Measurements from ENCODE around the gene CASP7.
"Not testable (repeated sequence)": the region's sequence is repeated elsewhere in the genome, so short reads cannot be mapped to it uniquely, and the experiment has no call there.

The CASP7 gene

DNA sequence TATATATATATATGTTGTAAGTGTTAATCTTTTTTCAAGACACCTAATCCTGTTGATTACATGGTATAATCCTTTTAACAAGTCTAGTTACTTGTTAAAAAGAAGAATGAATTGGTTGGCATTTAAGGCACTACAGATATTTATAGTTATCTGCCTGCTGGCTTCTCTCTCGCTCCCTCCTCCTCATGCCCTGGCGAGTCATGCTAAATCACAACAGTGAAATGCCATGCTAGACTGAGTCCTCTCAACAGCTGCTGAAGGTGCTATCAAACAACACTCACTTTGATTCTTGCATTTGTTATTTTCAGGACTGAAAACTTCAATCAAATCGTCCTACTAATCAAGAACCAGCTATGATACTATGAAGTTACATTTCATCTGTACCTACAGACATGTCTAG is 31.2 kb upstream of the CASP7 start:
- Histone ChIP-seq H3K9me3 (ENCODE audit: control insufficient read depth in 2 of 2, low read length in 2 of 2) (peaks cover 0 to 2% of the 10 kb centered on the region in 2 donors), H3K4me1 (ENCODE audit: control insufficient read depth in 2 of 2, insufficient read depth in 2 of 2, low read length in 2 of 2) (peaks cover 12 to 20% of the 10 kb centered on the region in 2 donors), H3K36me3 (ENCODE audit: control insufficient read depth in 2 of 2, insufficient read depth in 2 of 2, low read length in 2 of 2) (no peaks in the 10 kb centered on the region), H3K9ac (ENCODE audit: low read depth in 1 of 2, low read length in 2 of 2) (no peak overlapping the region), H3K27ac (ENCODE audit: low read depth in 2 of 2, low read length in 2 of 2) (no peak overlapping the region), H3K4me3 (ENCODE audit: low read length in 2 of 2) (no peak overlapping the region), H3K27me3 (ENCODE audit: control insufficient read depth in 2 of 2, insufficient read depth in 2 of 2, low read length in 2 of 2) (no peaks in the 10 kb centered on the region)

DNA sequence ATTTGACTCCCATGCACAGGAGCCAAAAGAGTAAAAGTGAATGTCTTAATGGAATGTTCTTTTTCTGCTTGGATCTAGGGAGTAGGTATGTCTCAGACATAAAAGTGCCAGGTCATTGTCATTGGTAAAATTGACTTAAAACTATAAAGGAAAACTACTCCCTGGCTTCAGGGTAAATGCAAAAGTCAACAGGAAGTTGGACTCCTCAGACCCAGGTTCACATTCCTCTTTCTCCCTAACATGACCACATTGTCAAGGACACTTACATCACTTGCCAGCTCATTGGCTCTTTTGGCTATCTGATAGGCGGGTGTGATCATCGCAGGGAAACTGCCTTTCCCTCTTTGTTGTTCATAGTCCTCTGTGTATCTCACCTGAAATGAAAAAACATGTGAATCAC is 29.5 kb upstream of the CASP7 start:
- Histone ChIP-seq H3K9me3 (ENCODE audit: control insufficient read depth in 2 of 2, low read length in 2 of 2) (peaks cover 0 to 2% of the 10 kb centered on the region in 2 donors), H3K27ac (ENCODE audit: low read depth in 2 of 2, low read length in 2 of 2) (no peak overlapping the region), H3K4me1 (ENCODE audit: control insufficient read depth in 2 of 2, insufficient read depth in 2 of 2, low read length in 2 of 2) (peaks cover under 1 to 8% of the 10 kb centered on the region in 2 donors), H3K4me3 (ENCODE audit: low read length in 2 of 2) (no peak overlapping the region), H3K9ac (ENCODE audit: low read depth in 1 of 2, low read length in 2 of 2) (no peak overlapping the region), H3K27me3 (ENCODE audit: control insufficient read depth in 2 of 2, insufficient read depth in 2 of 2, low read length in 2 of 2) (no peaks in the 10 kb centered on the region), H3K36me3 (ENCODE audit: control insufficient read depth in 2 of 2, insufficient read depth in 2 of 2, low read length in 2 of 2) (no peaks in the 10 kb centered on the region)

DNA sequence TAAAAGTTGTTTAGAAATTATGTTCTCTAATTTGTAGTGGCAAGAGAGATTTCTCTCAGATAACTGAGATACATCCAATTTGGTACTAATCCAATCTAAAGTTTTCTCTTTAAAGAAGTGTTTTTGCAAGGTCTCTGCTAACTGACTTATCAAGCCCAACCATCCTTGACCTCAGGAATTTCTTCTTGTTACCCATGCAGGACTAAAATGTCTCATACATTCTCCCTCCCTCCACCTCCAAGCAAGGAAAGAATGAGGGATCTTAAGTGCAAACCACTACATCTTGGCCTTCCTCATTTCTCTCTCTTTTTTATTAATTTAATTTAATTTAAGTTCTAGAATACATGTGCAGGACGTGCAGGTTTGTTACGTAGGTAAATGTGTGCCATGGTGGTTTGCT is 28.7 kb upstream of the CASP7 start:
- no peak overlapping the region for H3K27ac ChIP-seq (ENCODE audit: low read depth in 2 of 2, low read length in 2 of 2)
- H3K4me3 ChIP-seq (ENCODE audit: low read length in 2 of 2) = no peak overlapping the region
- H3K27me3 ChIP-seq (ENCODE audit: control insufficient read depth in 2 of 2, insufficient read depth in 2 of 2, low read length in 2 of 2) = no peaks in the 10 kb centered on the region
- no peaks in the 10 kb centered on the region for H3K36me3 ChIP-seq (ENCODE audit: control insufficient read depth in 2 of 2, insufficient read depth in 2 of 2, low read length in 2 of 2)
- H3K9me3 ChIP-seq (ENCODE audit: control insufficient read depth in 2 of 2, low read length in 2 of 2) = peaks cover 0 to 2% of the 10 kb centered on the region in 2 donors
- no peak overlapping the region for H3K9ac ChIP-seq (ENCODE audit: low read depth in 1 of 2, low read length in 2 of 2)
- H3K4me1 ChIP-seq (ENCODE audit: control insufficient read depth in 2 of 2, insufficient read depth in 2 of 2, low read length in 2 of 2) = peaks cover 0 to under 1% of the 10 kb centered on the region in 2 donors

DNA sequence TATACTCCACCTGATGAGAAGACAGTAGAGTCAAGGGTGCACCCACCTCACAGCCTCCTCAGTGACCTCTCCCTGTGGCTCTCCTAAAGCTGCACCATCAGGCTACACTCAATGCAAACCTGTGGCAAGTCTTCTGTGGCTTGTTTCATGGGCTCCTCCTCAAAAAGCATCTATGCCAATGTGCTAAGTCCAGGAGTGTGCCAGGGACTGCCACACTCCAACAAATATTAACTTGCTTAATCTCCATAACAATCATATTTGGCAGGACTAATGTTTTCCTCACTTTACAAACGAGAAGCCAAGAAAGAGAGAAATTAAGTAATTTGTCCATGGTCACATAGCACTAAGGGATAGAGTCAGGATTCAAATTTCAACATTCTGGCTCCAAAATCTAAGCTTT is 27.8 kb upstream of the CASP7 start:
- Histone ChIP-seq H3K36me3 (ENCODE audit: control insufficient read depth in 2 of 2, insufficient read depth in 2 of 2, low read length in 2 of 2) (no peaks in the 10 kb centered on the region), H3K27ac (ENCODE audit: low read depth in 2 of 2, low read length in 2 of 2) (no peak overlapping the region), H3K4me1 (ENCODE audit: control insufficient read depth in 2 of 2, insufficient read depth in 2 of 2, low read length in 2 of 2) (no peaks in the 10 kb centered on the region), H3K9me3 (ENCODE audit: control insufficient read depth in 2 of 2, low read length in 2 of 2) (peaks cover 0 to 2% of the 10 kb centered on the region in 2 donors), H3K4me3 (ENCODE audit: low read length in 2 of 2) (no peak overlapping the region), H3K27me3 (ENCODE audit: control insufficient read depth in 2 of 2, insufficient read depth in 2 of 2, low read length in 2 of 2) (no peaks in the 10 kb centered on the region), H3K9ac (ENCODE audit: low read depth in 1 of 2, low read length in 2 of 2) (no peak overlapping the region)

DNA sequence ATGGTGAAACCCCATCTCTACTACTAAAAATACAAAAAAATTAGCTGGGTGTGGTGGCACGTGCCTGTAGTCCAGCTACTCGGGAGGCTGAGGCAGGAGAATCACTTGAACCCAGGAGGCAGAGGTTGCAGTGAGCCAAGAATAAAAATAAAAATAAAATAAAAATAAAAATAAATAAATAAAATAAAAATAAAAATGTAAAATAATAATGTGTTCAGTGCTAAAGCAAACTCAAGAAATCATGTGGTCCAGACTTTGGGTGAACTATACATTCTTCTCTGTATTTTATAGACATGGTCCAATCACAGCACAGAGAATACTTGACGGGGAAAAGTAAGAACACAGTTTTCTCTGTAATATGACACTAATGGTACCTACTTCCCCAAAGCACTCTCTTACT is 27.3 kb upstream of the CASP7 start:
- not testable (repeated sequence) for H3K4me1 ChIP-seq (ENCODE audit: control insufficient read depth in 2 of 2, insufficient read depth in 2 of 2, low read length in 2 of 2); H3K9me3 ChIP-seq (ENCODE audit: control insufficient read depth in 2 of 2, low read length in 2 of 2); H3K36me3 ChIP-seq (ENCODE audit: control insufficient read depth in 2 of 2, insufficient read depth in 2 of 2, low read length in 2 of 2); H3K27me3 ChIP-seq (ENCODE audit: control insufficient read depth in 2 of 2, insufficient read depth in 2 of 2, low read length in 2 of 2); H3K4me3 ChIP-seq (ENCODE audit: low read length in 2 of 2); H3K27ac ChIP-seq (ENCODE audit: low read depth in 2 of 2, low read length in 2 of 2); H3K9ac ChIP-seq (ENCODE audit: low read depth in 1 of 2, low read length in 2 of 2)

DNA sequence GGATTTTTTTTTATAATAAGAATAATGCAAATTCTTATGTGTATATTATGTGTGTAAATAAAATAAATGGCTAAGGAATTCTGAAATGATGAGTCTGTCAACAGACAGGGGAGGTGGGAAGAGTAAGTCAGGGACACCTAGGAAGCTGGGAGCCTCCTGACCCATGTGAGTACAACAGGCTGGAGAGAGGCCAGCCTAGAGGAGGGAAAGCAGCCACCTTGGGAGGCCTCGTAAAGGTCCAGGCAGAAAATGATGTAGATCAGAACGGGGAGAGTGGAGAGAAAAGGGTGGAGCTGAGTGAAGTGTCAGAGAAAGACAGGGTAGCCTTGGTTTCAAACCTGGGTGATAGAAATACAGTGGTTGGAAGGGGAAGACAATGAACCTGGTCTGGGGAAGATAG is 22.8 kb upstream of the CASP7 start:
- no peaks in the 10 kb centered on the region for H3K36me3 ChIP-seq (ENCODE audit: control insufficient read depth in 2 of 2, insufficient read depth in 2 of 2, low read length in 2 of 2)
- no peaks in the 10 kb centered on the region for H3K9me3 ChIP-seq (ENCODE audit: control insufficient read depth in 2 of 2, low read length in 2 of 2)
- H3K27ac ChIP-seq (ENCODE audit: low read depth in 2 of 2, low read length in 2 of 2) = no peak overlapping the region
- no peak overlapping the region for H3K9ac ChIP-seq (ENCODE audit: low read depth in 1 of 2, low read length in 2 of 2)
- H3K27me3 ChIP-seq (ENCODE audit: control insufficient read depth in 2 of 2, insufficient read depth in 2 of 2, low read length in 2 of 2) = no peaks in the 10 kb centered on the region
- no peaks in the 10 kb centered on the region for H3K4me1 ChIP-seq (ENCODE audit: control insufficient read depth in 2 of 2, insufficient read depth in 2 of 2, low read length in 2 of 2)
- no peak overlapping the region for H3K4me3 ChIP-seq (ENCODE audit: low read length in 2 of 2)

DNA sequence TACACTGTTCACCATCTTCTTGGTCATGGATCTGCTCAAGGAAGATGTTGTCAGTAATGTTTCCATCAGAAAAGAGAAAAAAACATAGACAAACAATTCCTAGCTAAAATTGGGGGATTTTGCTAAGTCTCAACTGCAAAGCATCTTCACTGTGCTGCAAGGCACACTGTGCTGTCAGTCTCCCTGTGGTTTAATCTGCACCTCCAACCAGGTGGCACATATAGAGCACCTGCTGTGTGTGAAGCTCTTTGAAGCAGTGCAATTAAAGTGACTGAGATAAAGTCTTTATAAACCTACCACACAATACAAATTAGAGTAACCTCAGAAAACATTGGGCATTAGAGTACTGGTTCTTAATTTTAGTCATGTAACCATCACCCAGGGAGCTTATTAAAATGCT is 22.2 kb upstream of the CASP7 start:
- no peaks in the 10 kb centered on the region for H3K27me3 ChIP-seq (ENCODE audit: control insufficient read depth in 2 of 2, insufficient read depth in 2 of 2, low read length in 2 of 2)
- H3K36me3 ChIP-seq (ENCODE audit: control insufficient read depth in 2 of 2, insufficient read depth in 2 of 2, low read length in 2 of 2) = no peaks in the 10 kb centered on the region
- no peak overlapping the region for H3K4me3 ChIP-seq (ENCODE audit: low read length in 2 of 2)
- no peak overlapping the region for H3K9ac ChIP-seq (ENCODE audit: low read depth in 1 of 2, low read length in 2 of 2)
- no peaks in the 10 kb centered on the region for H3K4me1 ChIP-seq (ENCODE audit: control insufficient read depth in 2 of 2, insufficient read depth in 2 of 2, low read length in 2 of 2)
- H3K9me3 ChIP-seq (ENCODE audit: control insufficient read depth in 2 of 2, low read length in 2 of 2) = no peaks in the 10 kb centered on the region
- H3K27ac ChIP-seq (ENCODE audit: low read depth in 2 of 2, low read length in 2 of 2) = no peak overlapping the region

DNA sequence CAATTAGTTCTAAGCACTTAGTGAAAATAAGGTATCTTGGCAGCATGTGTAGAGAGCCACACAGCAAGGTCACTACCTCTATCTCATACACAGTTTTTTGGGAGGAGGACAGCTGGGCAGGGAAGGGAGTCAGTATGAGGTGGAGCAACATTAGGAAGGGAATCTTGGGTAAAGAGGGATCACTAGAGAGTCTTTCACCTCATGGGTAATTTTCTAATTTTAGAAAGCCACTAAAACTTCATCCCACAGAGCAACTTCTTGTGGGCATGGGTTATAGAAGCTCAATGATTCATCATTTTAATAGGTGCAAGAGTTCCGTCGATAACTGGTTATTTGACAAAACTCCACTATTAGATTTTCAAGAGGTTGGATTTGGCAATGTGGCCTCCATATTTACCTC is 18.4 kb upstream of the CASP7 start:
- H3K9ac ChIP-seq (ENCODE audit: low read depth in 1 of 2, low read length in 2 of 2) = no peak overlapping the region
- H3K27ac ChIP-seq (ENCODE audit: low read depth in 2 of 2, low read length in 2 of 2) = no peak overlapping the region
- H3K36me3 ChIP-seq (ENCODE audit: control insufficient read depth in 2 of 2, insufficient read depth in 2 of 2, low read length in 2 of 2) = no peaks in the 10 kb centered on the region
- no peak overlapping the region for H3K4me3 ChIP-seq (ENCODE audit: low read length in 2 of 2)
- no peaks in the 10 kb centered on the region for H3K27me3 ChIP-seq (ENCODE audit: control insufficient read depth in 2 of 2, insufficient read depth in 2 of 2, low read length in 2 of 2)
- no peaks in the 10 kb centered on the region for H3K4me1 ChIP-seq (ENCODE audit: control insufficient read depth in 2 of 2, insufficient read depth in 2 of 2, low read length in 2 of 2)
- no peaks in the 10 kb centered on the region for H3K9me3 ChIP-seq (ENCODE audit: control insufficient read depth in 2 of 2, low read length in 2 of 2)

DNA sequence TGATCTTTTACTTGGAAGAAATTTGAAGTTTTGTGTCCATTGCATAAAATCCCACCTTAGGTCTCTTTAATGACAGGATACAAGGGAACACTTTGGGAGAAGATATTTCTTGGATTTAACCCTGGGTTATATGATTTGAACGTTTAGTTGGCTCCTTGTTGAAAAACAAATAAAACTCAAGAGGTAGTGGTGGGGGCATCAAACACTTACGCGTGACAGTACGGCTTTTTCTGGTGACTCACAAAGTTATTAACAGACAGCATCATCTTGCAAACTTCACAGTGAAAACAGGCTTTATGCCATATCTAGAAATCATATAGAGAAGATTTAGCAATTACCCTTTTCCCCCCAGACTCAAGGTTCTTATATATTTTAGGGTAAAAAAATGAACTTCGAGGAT is 16.6 kb upstream of the CASP7 start:
- no peak overlapping the region for H3K4me3 ChIP-seq (ENCODE audit: low read length in 2 of 2)
- no peak overlapping the region for H3K27ac ChIP-seq (ENCODE audit: low read depth in 2 of 2, low read length in 2 of 2)
- H3K9ac ChIP-seq (ENCODE audit: low read depth in 1 of 2, low read length in 2 of 2) = no peak overlapping the region
- no peaks in the 10 kb centered on the region for H3K9me3 ChIP-seq (ENCODE audit: control insufficient read depth in 2 of 2, low read length in 2 of 2)
- H3K4me1 ChIP-seq (ENCODE audit: control insufficient read depth in 2 of 2, insufficient read depth in 2 of 2, low read length in 2 of 2) = no peaks in the 10 kb centered on the region
- no peaks in the 10 kb centered on the region for H3K36me3 ChIP-seq (ENCODE audit: control insufficient read depth in 2 of 2, insufficient read depth in 2 of 2, low read length in 2 of 2)
- no peaks in the 10 kb centered on the region for H3K27me3 ChIP-seq (ENCODE audit: control insufficient read depth in 2 of 2, insufficient read depth in 2 of 2, low read length in 2 of 2)

DNA sequence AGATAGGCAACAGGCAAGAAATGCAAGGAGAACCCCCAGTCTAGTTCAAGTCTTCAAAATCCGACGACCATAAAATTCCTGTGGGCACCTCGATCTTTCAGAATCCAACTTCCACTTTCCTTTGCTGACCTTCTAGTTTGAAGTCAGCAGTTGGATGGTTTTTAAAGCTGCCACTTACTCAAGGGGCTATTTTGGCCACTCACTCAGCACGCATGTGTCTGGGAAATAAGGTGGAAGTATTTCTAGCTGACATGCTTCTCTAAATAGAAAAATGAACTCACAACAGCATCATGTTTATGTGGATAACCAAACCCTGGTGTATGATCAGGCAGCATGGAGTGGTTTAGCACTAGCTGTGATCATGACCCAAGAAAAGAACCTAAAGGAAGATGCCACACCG is 15.8 kb upstream of the CASP7 start, which contains the start of gene NRAP:
Gene NRAP (minus strand): TSS at position 134 of the 400 bp plus-strand sequence. CDS start 159 bp downstream, outside the sequence.
- H3K27ac ChIP-seq (ENCODE audit: low read depth in 2 of 2, low read length in 2 of 2) = no peak within 1 kb of the TSS
- H3K9me3 ChIP-seq (ENCODE audit: control insufficient read depth in 2 of 2, low read length in 2 of 2) = no peaks in the 10 kb centered on the region
- H3K4me3 ChIP-seq (ENCODE audit: low read length in 2 of 2) = no peak within 1 kb of the TSS
- no peaks in the 10 kb centered on the region for H3K36me3 ChIP-seq (ENCODE audit: control insufficient read depth in 2 of 2, insufficient read depth in 2 of 2, low read length in 2 of 2)
- no peaks in the 10 kb centered on the region for H3K27me3 ChIP-seq (ENCODE audit: control insufficient read depth in 2 of 2, insufficient read depth in 2 of 2, low read length in 2 of 2)
- no peaks in the 10 kb centered on the region for H3K4me1 ChIP-seq (ENCODE audit: control insufficient read depth in 2 of 2, insufficient read depth in 2 of 2, low read length in 2 of 2)
- H3K9ac ChIP-seq (ENCODE audit: low read depth in 1 of 2, low read length in 2 of 2) = no peak within 1 kb of the TSS

DNA sequence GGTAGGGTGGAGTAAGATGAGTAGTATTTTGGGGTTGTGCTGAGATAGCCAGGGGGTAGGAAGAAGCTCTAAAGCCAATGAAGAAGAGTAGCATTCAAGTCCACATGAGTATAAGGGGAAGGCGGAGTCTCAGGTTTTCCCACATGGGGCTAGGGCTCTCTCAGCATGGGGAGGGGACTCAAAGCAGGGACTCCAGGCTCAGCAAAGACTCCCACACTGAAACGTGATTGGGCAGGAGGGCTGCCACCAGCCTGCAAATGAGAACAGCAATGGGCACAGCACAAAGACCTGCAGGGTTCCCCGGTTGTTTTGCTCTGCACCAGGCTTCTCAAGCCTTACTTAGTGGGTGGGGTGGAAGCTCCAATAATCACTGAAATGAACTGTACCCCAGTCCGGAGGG is 14.4 kb upstream of the CASP7 start:
- Histone ChIP-seq H3K27me3 (ENCODE audit: control insufficient read depth in 2 of 2, insufficient read depth in 2 of 2, low read length in 2 of 2) (no peaks in the 10 kb centered on the region), H3K36me3 (ENCODE audit: control insufficient read depth in 2 of 2, insufficient read depth in 2 of 2, low read length in 2 of 2) (no peaks in the 10 kb centered on the region), H3K4me3 (ENCODE audit: low read length in 2 of 2) (no peak overlapping the region), H3K9me3 (ENCODE audit: control insufficient read depth in 2 of 2, low read length in 2 of 2) (no peaks in the 10 kb centered on the region), H3K4me1 (ENCODE audit: control insufficient read depth in 2 of 2, insufficient read depth in 2 of 2, low read length in 2 of 2) (no peaks in the 10 kb centered on the region), H3K27ac (ENCODE audit: low read depth in 2 of 2, low read length in 2 of 2) (no peak overlapping the region), H3K9ac (ENCODE audit: low read depth in 1 of 2, low read length in 2 of 2) (no peak overlapping the region)

Measured in mucosa of rectum (tissue), 2 donors.